Transverse colon (tissue), 3 donors: ENCODE data around the gene TRIL.

Experiments
- POLR2A ChIP-seq: fragments of 450-650 bp; IDR thresholded peaks from one replicate; pipeline ENCODE4 v1.6.1; 2016; ENCODE audit warnings: antibody characterized with exemption, mild to moderate bottlenecking, moderate library complexity
- TF ChIP-seq, protein P1 (sequence below), 5 experiments: fragments of 200-600 bp in 3 of 5; fragments of 450-650 bp in 2 of 5; sonication (generic) in 3 of 5; IDR thresholded peaks; 1 replicate in 2 of 5; 2 replicates in 3 of 5; pipeline ENCODE4 v1.5.1; 2016 to 2017; ENCODE audit warnings: antibody characterized with exemption in 5 of 5, inconsistent platforms in 3 of 5, mild to moderate bottlenecking in 2 of 5, moderate library complexity in 1 of 5

DNA sequence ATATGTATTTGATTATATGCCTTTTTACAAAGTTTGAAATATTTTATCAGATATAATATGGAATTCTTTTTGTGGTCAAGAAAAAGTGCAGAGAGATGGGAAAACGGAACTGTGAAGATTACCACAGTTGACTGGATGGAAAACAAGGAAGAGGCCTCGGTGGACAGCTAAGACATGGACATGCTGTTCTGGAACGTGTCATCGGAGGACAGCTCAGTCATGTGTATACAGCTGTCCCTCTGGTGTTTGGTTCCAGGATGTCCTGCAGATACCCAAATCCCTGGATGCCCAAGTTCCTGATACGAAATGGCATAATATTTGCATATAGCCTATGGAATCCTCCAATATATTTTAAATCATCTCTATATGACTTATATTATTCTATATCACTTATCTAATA is 49.4 kb downstream of the TRIL start:
- TF ChIP-seq, protein P1, sequence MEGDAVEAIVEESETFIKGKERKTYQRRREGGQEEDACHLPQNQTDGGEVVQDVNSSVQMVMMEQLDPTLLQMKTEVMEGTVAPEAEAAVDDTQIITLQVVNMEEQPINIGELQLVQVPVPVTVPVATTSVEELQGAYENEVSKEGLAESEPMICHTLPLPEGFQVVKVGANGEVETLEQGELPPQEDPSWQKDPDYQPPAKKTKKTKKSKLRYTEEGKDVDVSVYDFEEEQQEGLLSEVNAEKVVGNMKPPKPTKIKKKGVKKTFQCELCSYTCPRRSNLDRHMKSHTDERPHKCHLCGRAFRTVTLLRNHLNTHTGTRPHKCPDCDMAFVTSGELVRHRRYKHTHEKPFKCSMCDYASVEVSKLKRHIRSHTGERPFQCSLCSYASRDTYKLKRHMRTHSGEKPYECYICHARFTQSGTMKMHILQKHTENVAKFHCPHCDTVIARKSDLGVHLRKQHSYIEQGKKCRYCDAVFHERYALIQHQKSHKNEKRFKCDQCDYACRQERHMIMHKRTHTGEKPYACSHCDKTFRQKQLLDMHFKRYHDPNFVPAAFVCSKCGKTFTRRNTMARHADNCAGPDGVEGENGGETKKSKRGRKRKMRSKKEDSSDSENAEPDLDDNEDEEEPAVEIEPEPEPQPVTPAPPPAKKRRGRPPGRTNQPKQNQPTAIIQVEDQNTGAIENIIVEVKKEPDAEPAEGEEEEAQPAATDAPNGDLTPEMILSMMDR (IDR thresholded peaks at IDR 0.05), result no peak
- no peak for TF ChIP-seq POLR2A
